ENCODE results near the gene PSPH. TPM values are rescaled to one million over a fixed set of nuclear protein-coding genes. Genes with fewer than 3 reads are reported as not detected.

Gene PSPH
- total and polyA plus RNA-seq, 10 of the 15 experiments (the other 5 are each of a cell fraction or from before 2014, with no cell fraction given) = 5.2 to 36.4 (median 23.9) TPM

DNA sequence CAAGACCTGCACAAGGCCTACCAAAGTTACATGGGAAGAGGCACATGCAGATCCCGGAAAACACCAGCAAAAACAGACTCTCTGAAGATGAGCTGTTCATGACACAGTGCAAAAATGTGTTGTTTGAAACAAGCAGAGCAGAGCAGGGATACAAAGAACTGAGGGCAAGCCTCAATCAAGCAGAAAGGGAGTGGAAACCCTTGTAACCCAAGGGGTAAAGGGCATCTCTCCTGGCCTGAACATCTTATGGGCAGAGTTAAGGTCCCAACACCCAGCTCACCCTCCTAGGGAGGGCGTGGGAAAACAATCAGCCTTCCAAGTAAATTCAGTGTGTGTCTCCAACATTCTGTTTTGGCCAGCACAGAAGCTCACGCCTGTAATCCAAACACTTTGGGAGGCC, 10.5 kb downstream of the PSPH start:
- no peaks in the 10 kb centered on the region for H3K79me2 ChIP-seq (ENCODE audit: control insufficient read depth, insufficient read depth, low read length)
- H3K4me2 ChIP-seq (ENCODE audit: control insufficient read depth, insufficient read depth) = no peak overlapping the region
- H3K27me3 ChIP-seq (replicated peaks in 1 of 2; ENCODE audit: control insufficient read depth in 2 of 2, insufficient read depth in 2 of 2, low read length in 1 of 2) = no peaks in the 10 kb centered on the region
- no TSS peak for BruUV-seq (replicated peaks)
- ChIA-PET SMC1A (ENCODE audit: uncharacterized antibody, unreplicated experiment) (no interaction called here), CTCF (interaction anchor here (1.4 to 1.6 kb wide), 2 partner anchors 11 to 37 kb away, joined by 3 to 4 read pairs; partner anchors contain the start of genes CCT6A and PSPH), RAD21 (ENCODE audit: unreplicated experiment) (no interaction called here), POLR2A (no interaction called here)
- no peak overlapping the region for H3K27ac ChIP-seq (ENCODE audit: control insufficient read depth, insufficient read depth)
- H3K9ac ChIP-seq (ENCODE audit: control insufficient read depth, insufficient read depth, low read length) = no peak overlapping the region
- 100% methylated on average over 3 of the region's 3 CpGs for WGBS (ENCODE audit: insufficient coverage, insufficient replicate concordance, low lambda C conversion rate, missing lambda C conversion rate)
- no peak overlapping the region for H3K4me3 ChIP-seq
- ATAC-seq (no peak), DNase-seq (ENCODE audit: low read depth, low spot score) (no peak), FAIRE-seq (no peak)
- H3K4me1 ChIP-seq (ENCODE audit: control insufficient read depth, insufficient read depth, low read length) = no peaks in the 10 kb centered on the region
- no peaks in the 10 kb centered on the region for H4K20me1 ChIP-seq (ENCODE audit: control insufficient read depth, insufficient read depth)
- H3K9me3 ChIP-seq (replicated peaks; ENCODE audit: control insufficient read depth, insufficient read depth, low read length) = no peaks in the 10 kb centered on the region
- H2AFZ ChIP-seq (ENCODE audit: control insufficient read depth, low read depth, low read length) = no peak overlapping the region
- intact Hi-C loops (cut with micrococcal nuclease; ENCODE audit: unreplicated experiment) (no loop called here), in situ Hi-C loops (cut with MboI) (no loop called here)
- no peaks in the 10 kb centered on the region for H3K36me3 ChIP-seq (ENCODE audit: control insufficient read depth in 2 of 2, insufficient read depth in 2 of 2, low read length in 1 of 2)
- TF ChIP-seq CHD1 (IDR thresholded peaks at IDR 0.05; ENCODE audit: low read depth, low read length) = no peak
- no peak for TF ChIP-seq MTA3 (IDR thresholded peaks at IDR 0.05; ENCODE audit: borderline replicate concordance, low read length)
- no peak for TF ChIP-seq PML (IDR thresholded peaks at IDR 0.05; ENCODE audit: low read length)
- no peak for TF ChIP-seq HDAC6 (IDR thresholded peaks at IDR 0.05; ENCODE audit: unreplicated experiment)
- TF ChIP-seq BRCA1 (IDR thresholded peaks at IDR 0.05; ENCODE audit: low read depth, low read length) = no peak
- no peak for TF ChIP-seq SMC3 (IDR thresholded peaks at IDR 0.05; ENCODE audit: borderline replicate concordance, low read length)
- TF ChIP-seq, protein P1, sequence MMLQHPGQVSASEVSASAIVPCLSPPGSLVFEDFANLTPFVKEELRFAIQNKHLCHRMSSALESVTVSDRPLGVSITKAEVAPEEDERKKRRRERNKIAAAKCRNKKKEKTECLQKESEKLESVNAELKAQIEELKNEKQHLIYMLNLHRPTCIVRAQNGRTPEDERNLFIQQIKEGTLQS (IDR thresholded peaks at IDR 0.05; ENCODE audit: borderline replicate concordance, extremely low read depth, low read depth, low read length) = no peak
- TF ChIP-seq RFX5 (IDR thresholded peaks at IDR 0.05; ENCODE audit: low read depth, low read length) = no peak
- TF ChIP-seq, protein P2, sequence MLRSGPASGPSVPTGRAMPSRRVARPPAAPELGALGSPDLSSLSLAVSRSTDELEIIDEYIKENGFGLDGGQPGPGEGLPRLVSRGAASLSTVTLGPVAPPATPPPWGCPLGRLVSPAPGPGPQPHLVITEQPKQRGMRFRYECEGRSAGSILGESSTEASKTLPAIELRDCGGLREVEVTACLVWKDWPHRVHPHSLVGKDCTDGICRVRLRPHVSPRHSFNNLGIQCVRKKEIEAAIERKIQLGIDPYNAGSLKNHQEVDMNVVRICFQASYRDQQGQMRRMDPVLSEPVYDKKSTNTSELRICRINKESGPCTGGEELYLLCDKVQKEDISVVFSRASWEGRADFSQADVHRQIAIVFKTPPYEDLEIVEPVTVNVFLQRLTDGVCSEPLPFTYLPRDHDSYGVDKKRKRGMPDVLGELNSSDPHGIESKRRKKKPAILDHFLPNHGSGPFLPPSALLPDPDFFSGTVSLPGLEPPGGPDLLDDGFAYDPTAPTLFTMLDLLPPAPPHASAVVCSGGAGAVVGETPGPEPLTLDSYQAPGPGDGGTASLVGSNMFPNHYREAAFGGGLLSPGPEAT (IDR thresholded peaks at IDR 0.05; ENCODE audit: low read depth) = no peak
- no peak for TF ChIP-seq POU2F2 (IDR thresholded peaks at IDR 0.05; ENCODE audit: borderline replicate concordance, low read depth, low read length)
- TF ChIP-seq CBX3 (IDR thresholded peaks at IDR 0.05; ENCODE audit: borderline replicate concordance, low read depth) = no peak
- TF ChIP-seq KLF5 (IDR thresholded peaks at IDR 0.05; ENCODE audit: partially characterized antibody) = no peak
- TF ChIP-seq ZBTB33 (IDR thresholded peaks at IDR 0.05) = no peak
- TF ChIP-seq, protein P3, sequence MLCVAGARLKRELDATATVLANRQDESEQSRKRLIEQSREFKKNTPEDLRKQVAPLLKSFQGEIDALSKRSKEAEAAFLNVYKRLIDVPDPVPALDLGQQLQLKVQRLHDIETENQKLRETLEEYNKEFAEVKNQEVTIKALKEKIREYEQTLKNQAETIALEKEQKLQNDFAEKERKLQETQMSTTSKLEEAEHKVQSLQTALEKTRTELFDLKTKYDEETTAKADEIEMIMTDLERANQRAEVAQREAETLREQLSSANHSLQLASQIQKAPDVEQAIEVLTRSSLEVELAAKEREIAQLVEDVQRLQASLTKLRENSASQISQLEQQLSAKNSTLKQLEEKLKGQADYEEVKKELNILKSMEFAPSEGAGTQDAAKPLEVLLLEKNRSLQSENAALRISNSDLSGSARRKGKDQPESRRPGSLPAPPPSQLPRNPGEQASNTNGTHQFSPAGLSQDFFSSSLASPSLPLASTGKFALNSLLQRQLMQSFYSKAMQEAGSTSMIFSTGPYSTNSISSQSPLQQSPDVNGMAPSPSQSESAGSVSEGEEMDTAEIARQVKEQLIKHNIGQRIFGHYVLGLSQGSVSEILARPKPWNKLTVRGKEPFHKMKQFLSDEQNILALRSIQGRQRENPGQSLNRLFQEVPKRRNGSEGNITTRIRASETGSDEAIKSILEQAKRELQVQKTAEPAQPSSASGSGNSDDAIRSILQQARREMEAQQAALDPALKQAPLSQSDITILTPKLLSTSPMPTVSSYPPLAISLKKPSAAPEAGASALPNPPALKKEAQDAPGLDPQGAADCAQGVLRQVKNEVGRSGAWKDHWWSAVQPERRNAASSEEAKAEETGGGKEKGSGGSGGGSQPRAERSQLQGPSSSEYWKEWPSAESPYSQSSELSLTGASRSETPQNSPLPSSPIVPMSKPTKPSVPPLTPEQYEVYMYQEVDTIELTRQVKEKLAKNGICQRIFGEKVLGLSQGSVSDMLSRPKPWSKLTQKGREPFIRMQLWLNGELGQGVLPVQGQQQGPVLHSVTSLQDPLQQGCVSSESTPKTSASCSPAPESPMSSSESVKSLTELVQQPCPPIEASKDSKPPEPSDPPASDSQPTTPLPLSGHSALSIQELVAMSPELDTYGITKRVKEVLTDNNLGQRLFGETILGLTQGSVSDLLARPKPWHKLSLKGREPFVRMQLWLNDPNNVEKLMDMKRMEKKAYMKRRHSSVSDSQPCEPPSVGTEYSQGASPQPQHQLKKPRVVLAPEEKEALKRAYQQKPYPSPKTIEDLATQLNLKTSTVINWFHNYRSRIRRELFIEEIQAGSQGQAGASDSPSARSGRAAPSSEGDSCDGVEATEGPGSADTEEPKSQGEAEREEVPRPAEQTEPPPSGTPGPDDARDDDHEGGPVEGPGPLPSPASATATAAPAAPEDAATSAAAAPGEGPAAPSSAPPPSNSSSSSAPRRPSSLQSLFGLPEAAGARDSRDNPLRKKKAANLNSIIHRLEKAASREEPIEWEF (IDR thresholded peaks at IDR 0.05; ENCODE audit: insufficient replicate concordance, low read depth, low read length) = no peak
- no peak for TF ChIP-seq HDAC2 (IDR thresholded peaks at IDR 0.05)
- no peak for TF ChIP-seq NFYB (IDR thresholded peaks at IDR 0.05; ENCODE audit: insufficient read depth, low read depth, low read length)

Measured in GM12878 (cell line).